Activated CD4-positive, CD25-positive, alpha-beta regulatory T cell treated with anti-CD3 and anti-CD28 coated beads, Interleukin-2, amount 50 U/mL, for 24 hours (primary cell): ENCODE measurements around the gene MVD.

Experiments
- ATAC-seq, 2 donors: fragments of 150-1000 bp; cut with Tn5 transposase; one replicate each; pipeline ENCODE4 v1.10.0; 2021; ENCODE audit warnings: mild to moderate bottlenecking in 1 of 2, moderate library complexity in 1 of 2

The MVD gene

DNA sequence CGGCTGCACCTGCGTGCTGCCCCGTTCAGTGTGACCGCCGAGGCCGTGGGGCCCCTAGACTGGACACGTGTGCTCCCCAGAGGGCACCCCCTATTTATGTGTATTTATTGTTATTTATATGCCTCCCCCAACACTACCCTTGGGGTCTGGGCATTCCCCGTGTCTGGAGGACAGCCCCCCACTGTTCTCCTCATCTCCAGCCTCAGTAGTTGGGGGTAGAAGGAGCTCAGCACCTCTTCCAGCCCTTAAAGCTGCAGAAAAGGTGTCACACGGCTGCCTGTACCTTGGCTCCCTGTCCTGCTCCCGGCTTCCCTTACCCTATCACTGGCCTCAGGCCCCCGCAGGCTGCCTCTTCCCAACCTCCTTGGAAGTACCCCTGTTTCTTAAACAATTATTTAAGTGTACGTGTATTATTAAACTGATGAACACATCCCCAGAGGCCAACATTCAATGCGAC, 22.8 kb downstream of the MVD start:
- no peak for ATAC-seq

DNA sequence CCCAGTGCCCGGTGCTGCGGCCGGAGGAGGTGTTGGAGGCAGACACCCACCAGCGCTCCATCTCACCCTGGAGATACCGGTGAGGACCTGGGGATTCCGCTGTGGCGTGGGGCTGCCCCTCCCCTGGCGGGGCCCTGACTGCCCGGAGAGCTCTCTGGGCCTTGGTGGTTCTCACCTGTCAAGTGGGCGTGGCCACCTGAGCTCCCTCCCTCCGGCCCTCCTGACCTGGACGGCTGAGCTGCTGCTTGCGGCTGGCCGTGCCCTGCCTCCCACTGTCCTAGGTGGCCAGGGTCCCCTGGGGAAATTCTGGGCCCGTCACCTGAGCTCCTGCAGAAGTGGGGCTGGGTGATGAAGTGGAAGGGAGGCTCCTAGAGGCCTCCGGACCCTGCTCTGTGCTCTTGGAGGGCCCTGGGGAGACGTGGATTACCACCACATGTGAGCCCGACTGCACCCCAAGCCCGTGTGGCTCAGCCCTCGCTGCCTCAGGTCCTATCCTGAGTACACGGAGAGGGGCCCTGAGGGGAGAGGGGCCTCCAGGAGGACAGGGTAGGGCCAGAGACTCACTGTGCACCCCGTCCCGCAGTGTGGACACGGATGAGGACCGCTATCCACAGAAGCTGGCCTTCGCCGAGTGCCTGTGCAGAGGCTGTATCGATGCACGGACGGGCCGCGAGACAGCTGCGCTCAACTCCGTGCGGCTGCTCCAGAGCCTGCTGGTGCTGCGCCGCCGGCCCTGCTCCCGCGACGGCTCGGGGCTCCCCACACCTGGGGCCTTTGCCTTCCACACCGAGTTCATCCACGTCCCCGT, 23.5 kb downstream of the MVD start:
- no peak for ATAC-seq

DNA sequence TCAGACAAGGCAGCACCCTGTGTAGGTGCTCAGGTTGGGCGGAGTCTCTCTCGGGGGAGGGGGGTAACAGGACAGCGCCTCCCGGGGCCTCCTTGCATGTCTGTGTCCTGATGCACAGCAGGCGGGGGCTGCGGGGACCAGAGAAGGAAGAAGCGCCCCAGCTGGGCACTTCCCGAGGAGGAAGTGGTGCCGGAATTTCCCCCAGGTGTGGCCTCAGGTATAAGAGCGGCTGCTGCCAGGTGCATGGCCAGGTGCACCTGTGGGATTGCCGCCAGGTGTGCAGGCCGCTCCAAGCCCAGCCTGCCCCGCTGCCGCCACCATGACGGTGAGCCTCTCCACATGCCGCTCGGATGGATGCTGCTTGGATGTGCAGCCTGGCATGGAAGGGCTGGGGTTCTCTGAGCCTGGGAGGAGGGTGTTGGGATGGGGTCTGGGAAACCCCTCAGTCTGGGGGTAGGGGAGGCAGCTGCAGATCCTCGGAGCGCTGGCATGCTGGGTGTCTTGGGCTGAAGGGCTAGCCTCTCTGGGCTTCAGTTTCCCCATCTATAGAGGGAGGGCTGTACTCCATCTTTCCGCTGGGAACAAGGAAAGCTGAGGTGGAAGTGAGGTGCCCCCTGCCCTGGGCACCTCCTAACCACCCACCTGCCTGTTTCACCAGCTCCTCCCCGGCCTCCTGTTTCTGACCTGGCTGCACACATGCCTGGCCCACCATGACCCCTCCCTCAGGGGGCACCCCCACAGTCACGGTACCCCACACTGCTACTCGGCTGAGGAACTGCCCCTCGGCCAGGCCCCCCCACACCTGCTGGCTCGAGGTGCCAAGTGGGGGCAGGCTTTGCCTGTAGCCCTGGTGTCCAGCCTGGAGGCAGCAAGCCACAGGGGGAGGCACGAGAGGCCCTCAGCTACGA, 24.3 kb downstream of the MVD start, which contains the start of gene IL17C:
Gene IL17C (plus strand): TSS at position 250 of the 908 bp plus-strand sequence. CDS start 70 bp downstream, at position 320.
- no peak for ATAC-seq

DNA sequence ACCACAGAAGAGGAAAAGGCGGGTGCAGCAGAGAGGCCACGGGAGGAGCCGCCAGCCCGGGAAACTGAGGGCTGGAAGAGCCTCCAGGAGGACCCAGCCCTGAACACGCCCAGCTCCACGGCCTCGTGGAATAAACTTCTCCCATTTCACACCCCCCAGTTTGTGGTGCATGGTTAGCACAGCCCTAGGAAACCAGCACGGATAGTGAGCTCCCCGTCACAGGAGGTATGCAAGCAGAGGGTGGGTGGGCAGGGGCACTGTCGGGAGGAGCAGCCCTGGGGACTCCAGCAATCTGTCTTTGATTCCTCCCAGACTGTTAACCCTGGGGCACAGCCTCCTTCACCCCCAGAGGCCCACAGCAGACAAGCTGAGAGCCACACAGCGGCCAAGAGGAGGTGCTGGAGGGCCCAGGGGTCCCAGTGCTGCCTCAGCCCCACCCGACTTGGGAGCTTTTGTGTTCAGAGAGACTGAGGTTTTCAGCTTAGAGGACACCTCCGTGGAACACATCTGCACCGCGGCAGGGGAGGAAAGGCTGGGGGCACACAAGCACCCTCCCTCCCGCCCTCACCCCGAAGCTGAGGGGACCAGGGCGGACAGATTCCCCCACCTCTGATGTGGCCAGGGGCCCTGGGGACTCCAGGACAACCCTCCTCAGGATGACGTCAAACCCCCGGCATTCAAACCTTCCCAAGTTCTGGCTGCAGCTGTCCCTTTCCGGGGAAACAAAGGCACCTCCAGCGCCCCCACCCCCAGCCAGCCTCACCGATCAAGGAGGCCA, 26.2 kb downstream of the MVD start:
- no peak for ATAC-seq

DNA sequence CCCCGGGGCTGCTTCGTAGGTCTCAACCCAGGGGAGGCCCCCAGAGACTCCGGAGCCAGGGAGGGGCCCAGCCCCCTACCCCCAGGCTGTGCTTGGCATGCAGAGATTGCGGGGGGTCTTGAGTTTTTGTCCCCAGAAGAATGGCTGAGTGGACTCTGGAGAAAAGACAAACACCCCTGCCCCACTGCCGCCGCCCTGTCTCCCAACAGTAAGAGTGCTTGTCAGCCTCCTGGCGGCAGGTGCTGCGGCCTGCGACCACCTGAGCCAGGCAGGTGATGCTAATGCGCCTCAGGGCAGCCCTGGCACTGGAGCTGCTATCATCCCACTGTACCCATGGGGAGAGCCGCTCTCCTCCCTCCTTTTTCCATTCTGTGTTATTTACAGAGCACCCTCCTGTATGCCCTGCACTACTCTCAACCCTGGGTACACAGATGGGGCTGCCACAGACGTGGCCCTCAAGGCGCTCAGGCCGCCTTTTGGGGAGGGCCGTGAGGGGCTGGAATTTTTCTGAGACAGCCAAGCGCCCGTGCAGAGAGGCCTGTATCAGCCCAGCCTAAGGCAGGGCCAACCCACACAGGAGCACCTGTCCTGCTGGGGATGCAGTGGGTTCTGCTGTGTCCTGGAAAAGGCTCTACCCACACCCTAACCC, 27.1 kb downstream of the MVD start:
- ATAC-seq: no peak

DNA sequence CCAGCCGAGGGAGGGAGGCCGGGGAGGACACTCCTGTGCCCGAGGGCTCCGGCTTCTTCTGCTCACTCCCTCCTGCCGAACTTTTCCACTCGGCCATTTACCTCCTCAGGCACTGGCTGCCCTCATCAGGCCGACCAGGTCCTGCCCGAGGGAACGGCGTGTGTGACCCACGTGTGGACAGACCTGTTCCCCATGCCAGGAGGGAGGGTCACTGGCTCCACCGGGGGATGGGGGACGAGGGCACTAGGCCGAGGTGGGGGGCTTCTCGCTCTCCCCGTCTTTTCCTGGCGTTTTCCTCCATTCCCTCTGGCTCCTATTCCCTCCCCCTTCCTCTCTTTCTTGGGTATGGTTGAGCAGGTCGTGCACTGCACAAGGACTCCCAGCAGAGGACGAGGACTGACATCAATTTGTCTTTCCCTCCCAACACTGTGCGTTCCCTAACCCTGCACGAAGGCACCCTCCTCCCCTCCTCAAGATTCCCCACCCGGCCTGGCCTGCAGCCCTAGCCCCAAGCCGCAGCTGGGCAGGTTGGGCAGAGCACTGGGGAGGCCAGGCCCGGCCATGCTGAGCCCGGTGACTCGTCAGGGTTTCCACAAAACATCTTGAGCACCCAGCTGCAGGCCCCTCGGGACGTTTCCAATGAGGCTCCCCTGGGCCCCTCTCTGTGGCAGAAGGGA, 27.8 kb downstream of the MVD start:
- ATAC-seq: no peak

DNA sequence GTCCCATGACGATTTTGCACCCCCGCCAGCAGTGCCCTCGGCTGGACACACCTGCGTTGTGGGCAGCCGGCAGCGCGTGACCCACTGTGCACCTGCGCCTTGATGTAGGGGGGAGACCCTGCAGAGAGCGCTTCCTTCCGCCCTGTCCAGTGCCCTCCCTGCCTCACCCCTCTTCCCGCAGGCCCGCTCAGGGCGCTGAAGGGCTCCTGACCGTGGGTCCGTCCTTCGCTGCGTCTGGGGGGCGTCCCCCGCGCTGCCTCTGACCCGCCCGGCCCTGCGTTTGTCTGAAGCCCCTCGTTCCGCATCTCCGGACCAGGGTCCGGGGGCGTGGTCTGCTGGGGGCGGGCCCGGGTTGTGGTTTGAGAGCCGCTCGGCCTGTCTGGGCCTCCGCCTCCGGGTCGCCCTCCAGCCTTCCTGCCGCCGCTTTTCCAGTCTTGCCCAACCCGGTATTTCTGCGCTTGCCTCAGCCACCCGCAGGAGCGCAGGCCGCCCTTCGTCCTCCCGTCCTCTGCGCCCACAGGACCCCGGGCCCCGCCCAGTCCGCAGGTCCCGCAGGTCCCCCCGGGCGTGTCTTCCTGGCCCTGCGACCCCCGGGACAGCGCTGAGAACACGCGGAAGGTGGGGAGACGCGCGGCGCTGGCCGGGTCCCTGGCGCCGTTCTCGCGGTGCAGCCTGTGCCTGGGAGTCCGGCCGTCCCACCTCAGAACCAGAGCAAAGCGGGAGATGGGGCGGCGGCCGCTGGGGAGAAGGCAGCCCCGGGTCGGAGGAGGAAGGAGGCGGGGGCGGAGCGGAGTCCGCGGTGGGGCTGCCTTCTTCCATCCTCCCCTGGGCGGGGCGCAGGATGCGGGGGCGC, 28.5 kb downstream of the MVD start:
- peak; percentile 18 to 24 for ATAC-seq

DNA sequence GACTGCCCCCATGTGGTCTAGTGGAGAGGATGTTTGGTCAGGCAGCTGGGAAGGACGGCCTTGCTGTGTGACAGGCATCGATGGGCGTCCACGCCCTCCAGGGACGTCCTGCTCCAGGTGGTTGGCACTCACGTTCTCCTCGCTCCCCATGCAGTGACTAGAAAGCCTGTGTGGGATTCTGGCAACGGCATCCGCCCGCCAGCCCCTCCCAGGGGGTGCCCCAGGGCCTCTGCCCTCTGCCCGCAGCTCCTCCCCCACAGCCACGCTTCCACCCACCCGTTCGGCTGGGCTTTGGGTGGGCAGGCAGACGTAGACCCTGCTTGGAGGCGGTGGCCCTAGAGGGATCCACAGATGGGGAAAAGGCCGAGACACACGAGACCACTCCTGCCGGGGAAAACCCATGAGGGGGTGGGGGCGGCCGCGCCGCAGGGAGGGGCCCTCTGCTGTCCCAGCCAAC, 29.2 kb downstream of the MVD start:
- ATAC-seq: peak; percentile 20 to 29

DNA sequence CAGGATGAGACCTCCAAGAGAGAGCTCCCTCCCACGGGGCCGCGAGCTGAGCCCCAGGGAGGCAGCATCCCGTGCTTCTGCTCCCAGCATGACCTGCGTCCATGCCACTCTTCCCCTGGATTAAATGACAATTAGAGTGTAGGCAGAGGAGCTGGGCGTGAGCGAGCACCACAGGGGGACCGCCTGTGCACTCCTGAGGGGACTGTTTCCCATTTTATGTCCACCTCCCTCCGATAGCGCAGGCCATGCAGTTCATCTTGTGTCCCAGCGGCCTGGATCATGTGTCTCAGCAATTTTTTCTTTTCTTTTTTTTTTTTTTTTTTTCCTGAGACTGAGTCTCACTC, 30.3 kb downstream of the MVD start:
- ATAC-seq: no peak

DNA sequence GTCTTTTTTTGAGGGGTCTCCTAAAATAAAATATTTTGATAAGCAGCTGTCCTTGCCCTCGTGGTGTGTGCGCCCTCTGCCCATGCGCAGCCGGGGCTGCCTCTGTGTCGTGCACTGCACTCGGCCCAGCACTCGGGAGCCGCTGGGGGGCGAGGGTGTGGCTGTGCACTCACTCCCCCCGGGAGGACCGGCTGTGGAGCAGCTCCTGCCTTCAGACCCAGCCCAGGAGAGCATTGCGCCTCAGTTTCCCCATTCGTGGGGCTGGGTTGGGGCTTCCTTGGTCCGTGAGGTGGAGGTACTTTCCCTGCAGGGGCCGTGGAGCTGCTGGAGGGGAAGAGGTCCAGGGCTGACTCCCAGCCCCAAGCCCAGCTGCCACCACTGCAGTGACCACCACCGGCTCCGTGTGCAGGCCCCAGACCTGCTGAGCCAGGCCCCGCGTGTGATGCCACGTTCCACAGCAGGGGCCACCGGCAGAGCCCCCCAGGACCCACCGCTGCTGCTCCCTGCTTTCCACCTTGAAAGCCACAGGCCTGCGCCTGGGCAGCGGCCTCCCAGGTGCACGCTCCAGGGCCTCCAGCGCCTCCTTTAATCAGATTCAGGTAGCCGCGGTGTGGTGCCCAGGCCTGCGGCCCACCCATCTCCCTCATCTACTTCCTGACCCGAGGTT, 30.8 kb downstream of the MVD start:
- ATAC-seq: no peak

DNA sequence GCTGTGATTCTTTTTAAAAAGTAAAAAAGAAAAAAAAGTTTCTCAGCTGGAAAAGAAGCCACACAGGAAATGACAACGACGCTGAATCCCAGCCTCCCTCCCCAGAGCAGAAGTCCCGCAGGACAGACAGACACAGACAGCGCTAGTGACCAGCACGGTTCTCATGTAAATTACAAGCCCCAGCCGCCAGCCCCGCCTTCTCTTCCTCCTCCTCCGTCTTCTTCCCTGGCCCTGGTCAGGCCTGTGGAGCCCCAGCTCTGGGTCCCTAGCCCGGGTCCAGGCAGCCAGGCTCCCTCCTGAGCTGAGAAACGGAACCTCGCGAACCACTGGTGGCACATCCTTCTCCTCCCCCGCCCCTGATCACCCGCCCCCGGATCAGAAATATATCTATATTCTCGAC, 31.5 kb downstream of the MVD start:
- ATAC-seq: no peak

DNA sequence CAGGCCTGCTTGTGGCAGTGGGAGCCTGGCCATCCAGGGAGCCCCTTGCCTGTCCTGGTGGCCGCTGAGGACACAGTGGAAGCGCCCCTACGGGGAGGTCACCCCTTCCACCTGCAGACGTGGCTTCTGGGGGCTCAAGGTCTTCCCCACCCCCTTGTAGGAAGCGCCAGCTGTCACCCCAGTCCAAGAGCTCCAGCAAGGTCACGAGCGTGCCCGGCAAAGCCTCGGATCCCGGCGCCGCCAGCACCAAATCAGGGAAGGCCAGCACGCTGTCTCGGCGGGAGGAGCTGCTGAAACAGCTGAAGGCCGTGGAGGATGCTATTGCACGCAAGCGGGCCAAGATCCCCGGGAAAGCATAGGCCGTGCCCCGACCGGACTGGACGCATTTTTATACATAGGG, 31.9 kb downstream of the MVD start:
- ATAC-seq: no peak

DNA sequence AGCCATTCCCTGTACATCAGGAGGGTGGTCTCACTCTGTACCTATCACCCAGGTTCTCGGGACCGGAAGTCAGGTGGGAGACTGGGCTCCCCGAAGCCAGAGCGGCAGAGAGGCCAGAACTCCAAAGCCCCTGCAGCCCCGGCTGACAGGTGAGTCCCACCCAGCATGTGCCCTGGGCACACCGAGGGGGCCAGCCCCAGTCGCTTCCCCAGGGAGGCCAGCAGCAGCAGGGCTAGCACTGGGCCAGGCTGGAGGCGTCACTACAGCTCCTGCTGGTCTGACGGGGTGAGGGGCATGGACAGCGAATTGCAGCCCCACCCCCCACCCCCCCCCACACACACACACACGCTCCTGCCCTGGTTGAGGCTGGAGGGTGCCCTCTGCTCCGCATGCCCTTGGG, 32.5 kb downstream of the MVD start:
- no peak for ATAC-seq

DNA sequence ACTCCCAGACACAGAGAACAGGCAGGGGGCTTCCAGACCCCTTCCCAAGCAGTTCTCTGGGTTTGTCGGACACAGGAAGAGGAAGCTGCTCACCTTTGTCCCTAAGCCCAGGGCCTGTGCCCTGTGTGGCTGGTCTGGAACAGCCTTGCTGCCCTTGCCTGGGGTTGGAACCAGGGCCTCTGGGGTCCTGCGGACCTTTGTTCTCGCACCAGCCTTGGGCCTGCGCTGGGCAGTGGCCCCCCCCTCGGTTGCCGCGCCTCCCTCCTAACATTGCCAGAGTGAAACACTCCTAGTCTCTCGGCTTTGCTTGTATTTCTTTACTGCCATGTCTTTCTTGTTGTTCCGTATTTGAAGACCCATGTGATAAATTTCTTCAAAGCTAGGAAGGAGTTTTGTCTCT, 33.1 kb downstream of the MVD start:
- ATAC-seq: no peak

DNA sequence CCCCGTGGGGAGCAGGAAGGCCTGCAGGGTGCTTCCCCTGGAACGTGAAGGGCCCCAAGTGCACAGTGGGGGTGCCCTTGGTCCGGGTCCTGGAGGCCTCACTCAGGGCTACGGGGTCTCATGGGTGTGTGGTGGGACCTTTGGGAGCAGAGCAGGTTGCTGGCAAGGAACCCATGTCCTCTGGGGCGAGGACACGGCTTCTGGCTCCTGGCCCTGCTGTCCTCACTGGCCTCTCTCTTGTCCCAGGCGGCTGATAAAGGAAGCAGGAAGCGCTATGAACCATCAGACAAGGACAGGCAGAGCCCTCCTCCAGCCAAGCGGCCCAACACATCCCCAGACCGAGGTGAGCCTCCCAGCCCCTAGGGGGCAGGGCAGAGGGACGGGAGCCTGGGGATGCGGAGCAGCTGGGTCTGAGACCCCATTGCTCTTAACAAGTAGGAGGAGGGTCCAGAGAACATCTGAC, 34.3 kb downstream of the MVD start:
- ATAC-seq: no peak

DNA sequence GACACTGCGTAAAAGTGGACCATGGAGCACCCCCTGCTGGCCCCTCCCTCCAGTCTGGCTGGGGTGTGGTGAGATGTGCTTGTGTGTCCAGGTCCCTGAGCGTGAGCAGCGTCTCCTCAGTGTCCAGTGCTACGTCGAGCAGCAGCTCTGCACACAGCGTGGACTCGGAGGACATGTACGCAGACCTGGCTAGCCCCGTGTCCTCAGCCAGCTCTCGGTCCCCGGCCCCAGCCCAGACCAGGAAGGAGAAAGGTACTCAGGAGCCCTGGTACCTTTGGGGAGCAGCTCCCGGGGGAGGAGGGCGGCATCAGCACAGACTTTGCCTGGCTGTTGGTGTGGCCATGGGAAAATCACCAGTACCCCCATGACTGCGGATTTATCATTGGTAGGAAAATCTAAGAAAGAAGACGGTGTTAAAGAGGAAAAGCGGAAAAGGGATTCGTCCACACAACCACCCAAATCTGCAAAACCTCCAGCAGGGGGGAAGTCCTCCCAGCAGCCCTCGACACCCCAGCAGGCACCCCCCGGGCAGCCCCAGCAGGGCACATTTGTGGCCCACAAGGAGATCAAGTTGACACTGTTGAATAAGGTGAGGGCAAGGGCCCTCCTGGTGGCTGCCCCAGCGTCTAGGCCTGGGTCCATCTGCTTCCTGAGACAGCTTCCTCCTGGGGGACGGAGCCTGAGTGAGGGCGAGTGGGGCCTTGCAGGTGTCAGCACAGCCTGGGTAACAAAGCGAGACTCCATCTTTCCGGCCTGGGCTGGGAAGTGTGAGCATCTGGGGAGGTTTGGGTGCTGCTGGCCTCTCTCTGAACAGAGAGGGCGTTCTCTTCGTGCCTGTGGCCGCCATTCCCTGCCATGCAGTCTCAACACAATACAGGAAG, 35.1 kb downstream of the MVD start:
- no peak for ATAC-seq

DNA sequence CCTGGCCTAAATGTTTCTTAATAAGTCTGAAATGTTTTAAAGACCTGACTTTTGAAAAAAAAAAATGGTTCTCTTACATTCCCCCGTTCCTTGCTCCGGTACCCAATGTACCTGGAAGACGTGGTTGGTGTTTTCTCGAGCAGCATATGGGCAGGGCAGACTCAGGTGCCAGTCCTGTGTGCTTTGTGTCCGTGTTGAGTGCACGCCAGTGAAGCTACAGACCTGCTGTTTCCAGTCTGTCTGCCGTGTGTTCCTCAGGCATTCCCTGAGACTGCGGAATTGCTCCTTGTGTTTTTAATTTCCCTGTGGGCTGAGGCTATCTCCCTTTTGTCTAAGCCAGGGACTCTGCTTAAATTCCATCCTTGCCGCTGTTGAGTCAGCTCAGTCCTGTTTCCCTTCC, 36.2 kb downstream of the MVD start:
- no peak for ATAC-seq

DNA sequence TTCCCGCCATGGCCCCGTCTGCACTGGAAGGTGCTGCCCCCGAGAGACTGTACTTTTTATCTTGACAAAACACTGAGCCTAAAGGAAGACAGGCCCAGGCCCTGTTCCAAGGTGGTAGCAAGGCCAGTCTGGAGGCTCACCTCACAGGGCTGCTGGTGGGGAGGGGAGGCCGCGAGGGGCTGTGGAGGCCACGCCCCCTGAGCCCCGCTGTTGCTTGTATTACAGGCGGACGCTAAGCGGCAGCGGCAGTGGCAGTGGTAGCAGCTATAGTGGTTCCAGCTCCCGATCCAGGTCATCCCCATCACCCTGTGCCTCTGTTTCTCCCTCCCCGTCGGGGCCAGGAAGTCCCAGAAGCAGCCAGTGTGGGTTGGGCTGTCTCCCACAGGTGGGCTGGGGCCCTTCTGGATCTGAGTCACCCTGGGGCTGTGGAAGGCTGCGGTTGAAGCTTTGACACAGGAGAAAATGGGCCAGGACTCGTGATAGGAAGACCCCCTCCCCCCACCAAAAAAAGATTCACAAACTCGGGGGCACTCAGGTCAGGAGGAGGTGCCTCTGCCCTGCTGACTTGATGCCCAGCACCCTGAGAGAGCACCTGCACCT, 37.8 kb downstream of the MVD start:
- peak in 1 of 2 donors; percentile 56 for ATAC-seq

DNA sequence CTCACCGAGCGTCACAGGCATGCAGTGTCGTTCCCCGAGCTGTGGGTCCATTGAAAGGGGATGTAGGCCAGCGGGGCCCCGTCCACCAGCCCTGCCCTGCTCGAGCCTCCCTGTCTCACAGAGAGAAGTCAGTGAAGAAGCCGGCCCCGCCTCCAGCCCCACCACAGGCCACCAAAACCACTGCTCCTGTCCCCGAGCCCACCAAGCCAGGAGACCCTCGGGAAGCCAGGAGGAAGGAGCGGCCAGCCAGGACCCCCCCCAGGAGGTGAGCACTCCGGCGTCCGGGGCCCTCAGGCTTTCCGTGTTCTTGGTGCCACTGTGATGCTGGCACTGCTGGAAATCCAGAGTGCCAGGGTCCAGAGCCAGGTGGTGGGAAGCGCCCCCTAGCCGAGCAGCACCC, 38.4 kb downstream of the MVD start:
- ATAC-seq: no peak
